Breast epithelium (tissue), 3 donors: ENCODE data around the gene VPS51.

Experiments used
- POLR2A ChIP-seq: fragments of 450-650 bp; IDR thresholded peaks from one replicate; pipeline ENCODE4 v1.6.1; 2016; ENCODE audit warnings: antibody characterized with exemption, mild to moderate bottlenecking, moderate library complexity
- POLR2AphosphoS5 ChIP-seq, 3 donors: sonication (generic); formaldehyde crosslinking; IDR thresholded peaks; one replicate each; pipeline ENCODE4 v1.6.1; 2017; ENCODE audit warnings: antibody characterized with exemption in 3 of 3

DNA sequence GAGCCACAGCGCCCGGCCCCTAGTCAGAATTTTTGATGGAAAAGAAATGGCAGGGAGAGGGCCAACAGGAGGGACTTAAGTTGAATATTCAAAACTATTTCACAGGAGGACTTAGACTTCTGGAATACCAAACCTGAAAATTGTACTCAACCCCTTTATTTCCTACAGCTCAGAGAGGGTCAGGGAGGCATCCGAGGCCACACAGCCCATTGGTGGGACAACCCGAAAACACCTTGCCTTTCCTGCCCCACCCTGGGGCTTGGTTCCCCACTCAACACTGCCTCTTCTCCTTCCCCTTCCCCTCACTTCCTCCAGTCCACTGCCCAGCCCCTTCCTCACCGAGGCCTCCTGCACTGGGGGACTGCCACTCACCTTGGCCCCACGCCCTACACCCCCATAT is 39.0 kb upstream of the VPS51 start:
- no peak for TF ChIP-seq POLR2A
- no peak for TF ChIP-seq POLR2AphosphoS5 (IDR thresholded peaks at IDR 0.05)
